ENCODE measurements around the gene ADAMTSL1.

- TF ChIP-seq POLR2AphosphoS5 (IDR thresholded peaks at IDR 0.05) = no peak
- no peak for TF ChIP-seq CTCF (IDR thresholded peaks at IDR 0.05)
Observed at GRCh38 chr9:18682907-18683306, 209.0 kb downstream of the ADAMTSL1 start.
